GM23248 (cell line): ENCODE data around the gene NEDD9.

ENCODE experiments used
- EZH2 ChIP-seq: fragments of 200-600 bp; sonication (generic); IDR thresholded peaks from 2 replicates; pipeline ENCODE4 v1.6.1; 2018; ENCODE audit warnings: antibody characterized with exemption, mild to moderate bottlenecking; ENCODE audit not compliant: insufficient read depth, poor library complexity, severe bottlenecking
- EZH2phosphoT487 ChIP-seq: fragments of 200-600 bp; sonication (generic); IDR thresholded peaks from 2 replicates; pipeline ENCODE4 v1.6.1; 2018; ENCODE audit warnings: antibody characterized with exemption, moderate library complexity, mild to moderate bottlenecking, low read depth; ENCODE audit not compliant: insufficient read depth

DNA sequence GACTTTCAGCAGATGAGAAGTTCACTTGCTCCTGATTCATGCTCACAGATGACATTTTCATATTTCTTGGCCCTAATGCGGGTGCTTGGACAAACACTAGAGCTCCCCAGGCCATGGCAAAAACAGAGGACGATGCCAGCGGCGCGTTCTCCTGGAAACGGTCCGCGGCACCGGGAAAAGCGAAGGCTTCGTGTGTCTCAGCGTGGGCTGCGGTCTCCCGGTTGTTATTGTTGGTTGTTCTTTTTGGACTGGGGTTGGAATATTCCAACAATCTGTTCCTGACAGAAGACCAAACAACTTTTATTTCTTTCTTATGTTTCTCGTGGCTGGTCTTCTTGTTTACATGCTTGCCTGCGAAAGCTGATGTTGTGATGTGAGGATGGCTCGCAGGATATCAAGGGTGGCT lies 46.8 kb upstream of the NEDD9 start:
- TF ChIP-seq EZH2phosphoT487 (no peak), EZH2 (no peak)
